ENCODE data around the gene CCDC40.

The CCDC40 gene

DNA sequence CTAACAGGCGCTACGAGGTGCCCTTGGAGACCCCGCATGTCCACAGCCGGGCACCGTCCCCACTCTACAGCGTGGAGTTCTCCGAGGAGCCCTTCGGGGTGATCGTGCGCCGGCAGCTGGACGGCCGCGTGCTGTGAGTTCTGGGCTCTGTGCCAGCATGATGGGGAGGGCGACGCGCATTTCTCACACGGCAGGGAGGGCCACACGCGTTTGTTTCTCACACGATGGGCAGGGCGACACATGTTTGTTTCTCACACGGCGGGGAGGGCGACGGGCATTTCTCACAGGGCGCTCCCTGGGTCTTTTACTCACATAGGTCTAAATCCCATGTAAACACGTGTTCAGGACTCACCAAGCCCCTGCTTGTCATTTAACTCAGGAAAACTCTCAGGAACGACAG lies 69.3 kb downstream of the CCDC40 start:
- DNase-seq = peak; percentile 4

DNA sequence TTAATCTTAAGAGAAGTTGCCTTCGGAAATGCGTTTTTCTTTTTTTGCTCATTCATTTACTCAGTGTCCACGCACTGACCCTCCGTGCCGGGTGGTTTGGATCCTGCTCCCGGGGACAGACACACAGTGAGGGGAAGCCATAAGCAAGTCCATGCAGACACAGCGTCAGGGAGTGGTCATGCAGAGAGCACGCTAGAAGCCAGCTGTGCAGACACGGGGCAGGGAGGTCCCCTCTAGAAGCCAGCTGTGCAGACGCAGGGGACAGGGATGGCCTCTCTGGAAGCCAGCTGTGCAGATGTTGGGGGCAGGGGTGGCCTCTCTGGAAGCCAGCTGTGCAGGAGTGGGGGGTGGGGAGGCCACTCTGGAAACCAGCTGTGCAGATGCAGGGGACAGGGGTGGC lies 69.7 kb downstream of the CCDC40 start:
- no peak for DNase-seq

DNA sequence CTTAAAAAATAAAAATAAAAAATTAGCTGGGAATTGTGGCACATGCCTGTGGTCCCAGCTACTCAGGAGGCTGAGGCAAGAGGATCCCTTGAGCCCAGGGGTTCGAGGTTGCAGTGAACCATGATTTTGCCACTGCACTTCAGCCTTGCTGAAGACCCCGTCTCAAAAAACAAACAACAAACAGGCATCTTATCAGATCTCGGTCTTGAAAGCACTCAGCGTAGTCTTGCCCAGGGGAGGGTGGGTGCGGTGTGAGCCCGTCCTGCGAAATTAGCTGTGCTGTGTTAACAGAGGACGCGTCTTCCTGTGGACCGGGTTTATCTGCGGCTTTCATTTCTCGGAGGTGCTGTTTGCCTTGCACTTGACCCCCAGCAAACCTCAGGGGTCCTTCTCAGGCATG lies 70.3 kb downstream of the CCDC40 start:
- DNase-seq = no peak

DNA sequence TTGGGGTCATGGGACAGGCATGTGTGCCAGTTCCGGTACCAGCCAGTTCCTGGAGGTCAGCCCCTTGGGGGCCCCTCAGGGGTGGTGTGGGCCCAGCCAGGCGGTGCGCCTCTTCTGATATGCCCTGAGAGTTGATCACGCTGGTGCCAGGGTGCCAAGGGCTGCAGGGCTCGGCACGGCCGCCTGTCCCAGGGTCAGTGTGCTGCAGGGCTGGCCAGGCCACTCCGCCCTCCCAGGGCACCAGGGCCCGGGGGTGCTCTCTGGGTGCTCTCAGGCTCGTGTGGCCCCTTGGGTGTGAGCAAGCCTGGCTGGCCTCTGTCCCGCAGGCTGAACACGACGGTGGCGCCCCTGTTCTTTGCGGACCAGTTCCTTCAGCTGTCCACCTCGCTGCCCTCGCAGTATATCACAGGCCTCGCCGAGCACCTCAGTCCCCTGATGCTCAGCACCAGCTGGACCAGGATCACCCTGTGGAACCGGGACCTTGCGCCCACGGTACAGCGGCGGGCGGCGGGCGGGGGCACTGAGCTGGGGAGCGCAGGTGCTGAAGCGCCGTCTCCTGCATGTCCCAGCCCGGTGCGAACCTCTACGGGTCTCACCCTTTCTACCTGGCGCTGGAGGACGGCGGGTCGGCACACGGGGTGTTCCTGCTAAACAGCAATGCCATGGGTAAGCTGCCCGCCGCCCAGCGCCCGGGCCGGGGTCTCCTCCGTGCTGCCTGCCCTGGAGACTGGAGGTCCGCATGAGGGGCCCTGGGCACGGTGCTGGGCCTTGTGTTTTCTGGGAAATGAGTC lies 71.0 kb downstream of the CCDC40 start:
- no peak for DNase-seq

DNA sequence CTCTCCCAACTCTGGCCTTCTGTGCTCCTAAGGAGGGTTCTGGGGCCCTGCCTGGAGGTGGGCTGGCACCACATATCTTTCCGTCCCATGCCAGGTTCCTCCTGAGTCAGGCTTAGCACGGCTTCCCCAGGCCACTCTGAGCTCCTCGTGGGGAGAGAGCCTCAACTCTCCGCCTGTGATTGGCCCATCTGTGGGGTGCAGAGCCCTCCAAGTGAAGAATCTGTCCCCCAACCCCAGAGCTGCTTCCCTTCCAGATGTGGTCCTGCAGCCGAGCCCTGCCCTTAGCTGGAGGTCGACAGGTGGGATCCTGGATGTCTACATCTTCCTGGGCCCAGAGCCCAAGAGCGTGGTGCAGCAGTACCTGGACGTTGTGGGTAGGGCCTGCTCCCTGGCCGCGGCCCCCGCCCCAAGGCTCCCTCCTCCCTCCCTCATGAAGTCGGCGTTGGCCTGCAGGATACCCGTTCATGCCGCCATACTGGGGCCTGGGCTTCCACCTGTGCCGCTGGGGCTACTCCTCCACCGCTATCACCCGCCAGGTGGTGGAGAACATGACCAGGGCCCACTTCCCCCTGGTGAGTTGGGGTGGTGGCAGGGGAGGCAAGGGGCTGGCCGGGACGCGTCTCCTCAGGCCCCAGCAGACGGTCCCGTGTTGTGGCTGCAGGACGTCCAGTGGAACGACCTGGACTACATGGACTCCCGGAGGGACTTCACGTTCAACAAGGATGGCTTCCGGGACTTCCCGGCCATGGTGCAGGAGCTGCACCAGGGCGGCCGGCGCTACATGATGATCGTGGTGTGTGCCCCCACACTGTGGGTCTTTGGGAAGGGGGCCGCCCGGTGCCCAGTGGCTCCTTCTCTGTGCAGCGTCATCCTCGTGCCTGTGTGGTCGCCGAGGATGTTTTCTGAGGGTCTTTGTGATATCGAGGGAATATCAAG lies 71.9 kb downstream of the CCDC40 start:
- DNase-seq = no peak

DNA sequence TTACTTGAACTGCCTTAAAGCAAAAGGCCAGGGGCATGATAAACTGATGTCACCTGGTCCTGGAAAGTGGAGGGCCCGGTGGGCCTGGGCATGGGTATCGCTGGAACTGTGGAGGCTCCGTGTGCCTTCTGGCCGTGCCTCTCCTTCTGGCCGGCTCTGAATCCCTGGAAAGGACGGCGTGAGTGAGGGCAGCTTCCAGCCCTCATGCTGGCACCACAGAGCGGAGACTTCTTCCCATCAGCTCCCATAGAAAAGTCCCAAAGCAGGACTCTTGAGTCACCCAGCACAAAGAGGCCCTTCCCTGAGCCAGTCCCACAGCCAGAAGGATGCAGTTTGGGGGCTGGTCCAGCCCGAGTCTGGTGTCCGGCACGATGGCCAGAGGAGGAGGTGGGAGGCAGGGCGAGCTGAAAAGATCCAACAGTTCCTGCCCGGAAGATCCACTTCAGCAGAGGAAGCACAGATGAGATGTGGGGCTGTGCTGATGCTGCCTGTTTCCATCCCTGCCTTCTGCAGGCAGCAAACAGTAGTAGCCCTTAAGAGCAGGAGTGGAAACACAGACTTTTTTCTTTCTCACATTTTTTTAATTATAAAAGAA lies 72.7 kb downstream of the CCDC40 start:
- no peak for DNase-seq

DNA sequence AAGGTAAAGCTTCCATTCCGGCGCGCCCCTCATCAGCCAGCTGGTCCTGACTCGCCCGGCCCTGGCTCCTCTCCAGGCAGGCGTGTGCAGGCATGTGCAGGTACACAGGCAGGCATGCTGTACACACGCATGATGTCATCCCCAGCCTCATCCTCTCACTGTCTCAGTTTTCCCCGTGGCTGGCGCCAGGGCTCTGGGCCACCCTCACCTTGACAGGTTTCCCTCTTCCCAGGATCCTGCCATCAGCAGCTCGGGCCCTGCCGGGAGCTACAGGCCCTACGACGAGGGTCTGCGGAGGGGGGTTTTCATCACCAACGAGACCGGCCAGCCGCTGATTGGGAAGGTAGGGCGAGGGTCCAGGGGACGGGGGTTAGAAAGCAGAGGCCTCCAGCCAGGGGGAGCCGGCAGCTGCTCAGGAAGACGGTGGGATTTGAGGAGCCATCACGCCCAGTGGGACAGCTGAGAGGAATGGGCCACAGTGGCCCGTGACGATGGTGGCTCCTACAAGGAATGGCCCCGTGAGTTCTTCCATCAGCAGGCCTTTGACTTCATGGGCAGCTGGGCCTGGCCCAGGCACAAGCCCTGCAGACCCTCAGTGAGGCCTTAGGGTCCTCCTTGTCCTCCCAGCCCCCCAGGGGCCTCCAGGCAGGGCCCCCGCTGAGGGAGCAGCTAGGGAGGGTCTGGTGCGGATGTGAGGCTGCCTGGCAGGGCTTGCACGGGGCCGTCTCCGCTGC lies 73.4 kb downstream of the CCDC40 start:
- peak; percentile 91 for DNase-seq

DNA sequence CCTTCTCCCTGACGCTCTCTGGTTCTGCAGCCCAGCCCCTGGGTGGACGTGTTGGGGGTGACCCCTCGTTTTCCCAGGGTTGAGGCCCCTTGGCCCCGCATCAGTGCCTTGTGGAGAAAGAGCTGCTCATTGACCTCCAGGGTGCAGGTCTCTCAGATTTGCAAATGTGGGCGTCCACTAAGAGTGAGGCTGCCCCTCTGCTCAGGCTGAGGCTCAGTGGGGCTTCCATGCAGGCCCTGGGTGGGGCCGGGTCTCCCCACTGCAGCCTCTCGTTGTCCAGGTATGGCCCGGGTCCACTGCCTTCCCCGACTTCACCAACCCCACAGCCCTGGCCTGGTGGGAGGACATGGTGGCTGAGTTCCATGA lies 74.0 kb downstream of the CCDC40 start:
- no peak for DNase-seq

DNA sequence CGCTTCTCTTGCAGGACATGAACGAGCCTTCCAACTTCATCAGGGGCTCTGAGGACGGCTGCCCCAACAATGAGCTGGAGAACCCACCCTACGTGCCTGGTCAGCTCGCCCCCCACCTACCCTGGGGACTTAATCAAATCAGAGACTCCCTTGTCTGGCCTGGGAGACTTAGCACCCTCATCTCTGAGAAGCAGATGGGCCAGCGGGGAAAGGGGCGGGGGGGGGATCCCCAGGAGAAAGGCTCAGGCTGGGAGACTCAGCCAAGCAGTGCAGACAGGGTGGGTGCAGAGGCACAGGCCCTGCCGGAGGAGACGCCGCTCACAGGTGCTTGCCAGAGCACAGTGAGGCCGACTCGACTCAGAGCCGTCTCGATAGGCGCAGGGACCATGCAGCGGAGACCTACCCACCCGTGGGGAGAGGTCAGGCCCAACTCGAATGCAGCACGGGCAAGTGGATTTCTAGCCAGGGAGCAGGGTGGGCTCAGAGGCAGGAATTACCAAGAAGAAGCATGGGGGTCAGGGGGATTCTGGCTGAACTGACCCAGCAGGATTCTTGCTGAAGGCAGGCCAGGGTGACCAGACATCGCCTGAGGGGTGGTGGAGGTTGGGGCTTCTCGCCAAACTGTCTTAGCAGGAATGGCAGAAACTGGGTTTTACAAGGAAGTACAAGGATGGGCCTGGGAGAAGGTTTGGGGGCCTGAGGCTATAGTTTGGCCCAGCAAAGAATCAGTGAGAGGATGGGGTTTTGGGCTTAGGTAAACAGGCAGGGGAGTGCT lies 74.7 kb downstream of the CCDC40 start:
- DNase-seq = no peak

DNA sequence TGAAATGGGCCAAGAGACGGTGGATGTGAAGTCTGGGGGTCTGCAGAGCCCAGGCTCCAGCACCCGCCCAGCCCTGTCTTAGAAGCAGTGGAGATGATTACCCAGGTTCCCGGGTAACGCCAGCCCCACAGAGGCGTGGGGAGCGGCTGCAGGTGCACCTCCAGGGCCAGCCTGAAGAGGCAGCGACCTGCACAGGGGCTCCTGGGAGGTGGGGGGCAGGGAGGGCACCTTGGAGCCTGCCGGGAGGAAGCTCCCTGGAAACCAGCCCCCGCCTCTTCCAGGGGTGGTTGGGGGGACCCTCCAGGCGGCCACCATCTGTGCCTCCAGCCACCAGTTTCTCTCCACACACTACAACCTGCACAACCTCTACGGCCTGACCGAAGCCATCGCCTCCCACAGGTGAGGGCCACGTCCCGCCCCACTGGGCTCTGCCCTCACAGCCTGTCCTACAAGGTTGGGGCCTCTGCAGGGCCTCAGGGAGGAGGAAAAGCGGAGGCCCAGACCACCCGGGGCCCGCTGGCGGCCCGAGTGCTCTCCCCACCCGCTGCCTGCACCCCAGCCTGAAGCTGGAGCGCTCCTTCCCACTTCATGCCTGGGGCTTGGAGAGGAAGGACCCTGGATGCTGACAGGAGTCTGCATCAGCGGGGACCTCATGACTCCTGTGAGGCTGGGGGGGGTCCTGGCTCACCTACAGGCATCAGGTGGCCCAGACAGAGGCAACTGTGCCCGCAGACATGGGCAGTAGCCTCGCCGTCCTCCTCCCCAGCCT lies 75.4 kb downstream of the CCDC40 start:
- no peak for DNase-seq

DNA sequence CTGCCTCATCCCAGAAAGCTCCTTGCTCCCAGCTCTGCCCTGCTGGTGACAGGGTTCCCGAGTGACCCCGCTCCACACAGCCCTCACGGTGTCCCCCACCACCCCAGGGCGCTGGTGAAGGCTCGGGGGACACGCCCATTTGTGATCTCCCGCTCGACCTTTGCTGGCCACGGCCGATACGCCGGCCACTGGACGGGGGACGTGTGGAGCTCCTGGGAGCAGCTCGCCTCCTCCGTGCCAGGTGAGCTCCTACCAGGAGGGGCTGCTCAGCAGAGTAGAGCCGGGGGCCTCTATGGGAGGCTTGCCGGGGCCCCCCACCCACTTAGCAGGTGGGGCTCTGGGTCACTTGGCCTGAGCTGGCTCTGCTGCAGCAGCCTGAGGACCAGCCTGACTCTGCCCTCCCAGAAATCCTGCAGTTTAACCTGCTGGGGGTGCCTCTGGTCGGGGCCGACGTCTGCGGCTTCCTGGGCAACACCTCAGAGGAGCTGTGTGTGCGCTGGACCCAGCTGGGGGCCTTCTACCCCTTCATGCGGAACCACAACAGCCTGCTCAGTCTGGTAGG lies 76.1 kb downstream of the CCDC40 start:
- DNase-seq = no peak

DNA sequence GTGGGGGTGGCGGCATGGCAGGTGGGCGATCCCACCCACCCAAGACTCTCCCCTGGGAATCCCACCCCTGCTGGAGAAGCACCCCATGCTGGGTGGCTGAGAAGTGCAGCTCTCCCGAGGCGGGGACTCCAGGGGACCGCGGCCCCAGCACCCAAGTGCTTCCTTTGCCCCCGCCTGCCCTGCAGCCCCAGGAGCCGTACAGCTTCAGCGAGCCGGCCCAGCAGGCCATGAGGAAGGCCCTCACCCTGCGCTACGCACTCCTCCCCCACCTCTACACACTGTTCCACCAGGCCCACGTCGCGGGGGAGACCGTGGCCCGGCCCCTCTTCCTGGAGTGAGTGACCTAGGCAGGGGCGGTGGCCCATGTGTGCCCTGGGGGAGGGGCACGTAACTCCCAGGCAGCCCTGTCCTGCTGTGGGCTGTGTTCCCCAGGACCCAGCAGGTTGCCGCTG lies 76.6 kb downstream of the CCDC40 start:
- DNase-seq = no peak

DNA sequence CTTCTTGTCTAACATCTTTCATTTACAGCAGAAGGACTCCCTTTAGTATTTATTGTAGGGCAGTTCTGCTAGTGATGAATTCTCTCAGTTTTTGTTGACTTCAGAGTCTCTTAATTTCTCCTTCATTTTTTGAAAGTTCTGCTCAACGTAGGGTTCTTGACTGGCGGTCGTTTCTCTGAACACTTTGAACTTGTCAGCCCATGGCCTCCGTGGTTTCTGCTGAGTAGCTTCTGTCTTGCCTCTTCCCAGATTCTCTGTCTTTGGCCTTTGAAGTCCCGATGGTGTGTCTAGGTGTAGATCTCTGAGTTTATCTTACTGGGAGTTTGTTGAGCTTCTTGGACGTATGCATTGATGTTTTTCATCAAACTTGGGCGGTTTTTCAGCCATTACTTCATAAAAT lies 78.3 kb downstream of the CCDC40 start:
- DNase-seq = no peak

DNA sequence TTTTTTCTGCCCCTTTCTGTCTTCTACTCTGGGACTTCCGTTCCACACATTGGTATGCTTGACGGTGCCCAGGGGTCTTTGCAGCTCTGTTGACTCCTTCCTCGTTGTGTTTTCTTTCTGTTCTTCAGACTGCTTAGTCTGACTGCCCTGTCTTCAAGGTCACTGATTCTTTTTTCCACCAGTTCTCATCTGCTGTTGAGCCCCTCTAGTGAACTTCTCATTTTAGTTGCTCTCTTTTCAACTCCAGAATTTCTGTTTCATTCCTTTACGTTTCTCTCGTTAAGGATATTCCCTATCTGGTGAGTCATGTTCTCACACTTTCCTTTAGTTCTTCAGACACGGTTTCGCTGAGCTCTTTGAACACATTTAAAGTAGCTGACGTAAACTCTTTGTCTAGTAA lies 78.7 kb downstream of the CCDC40 start:
- DNase-seq = no peak

DNA sequence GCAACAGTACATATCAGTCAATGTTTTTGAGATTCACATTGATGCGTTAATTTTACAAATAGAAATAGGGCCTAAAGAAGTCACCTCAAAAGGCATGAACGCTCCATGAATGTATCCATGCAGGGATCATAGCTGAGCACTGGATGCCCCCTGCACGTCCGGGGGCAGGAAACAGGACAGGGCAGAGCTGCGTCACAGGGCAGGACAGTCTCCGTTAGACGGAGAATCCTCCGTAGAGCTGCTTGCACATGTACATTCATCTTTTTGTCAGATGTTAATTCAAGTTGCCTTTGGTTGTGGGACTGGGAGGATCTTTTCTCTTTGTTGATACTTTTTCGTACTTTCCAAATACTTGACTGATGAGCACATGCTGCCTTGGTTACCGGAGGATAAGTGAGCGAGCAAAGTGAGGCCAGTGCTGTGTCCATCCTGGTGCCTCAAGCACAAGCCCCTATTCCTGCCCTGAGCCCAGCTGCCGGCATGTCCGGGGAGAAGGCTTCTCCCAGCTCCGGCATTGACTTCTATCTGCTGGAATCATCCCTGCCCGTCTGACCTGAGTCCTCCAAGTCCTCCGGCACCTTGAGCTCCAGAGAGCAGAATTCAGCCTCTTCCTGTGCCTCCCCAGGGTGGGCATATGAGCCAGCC lies 80.0 kb downstream of the CCDC40 start:
- no peak for DNase-seq

DNA sequence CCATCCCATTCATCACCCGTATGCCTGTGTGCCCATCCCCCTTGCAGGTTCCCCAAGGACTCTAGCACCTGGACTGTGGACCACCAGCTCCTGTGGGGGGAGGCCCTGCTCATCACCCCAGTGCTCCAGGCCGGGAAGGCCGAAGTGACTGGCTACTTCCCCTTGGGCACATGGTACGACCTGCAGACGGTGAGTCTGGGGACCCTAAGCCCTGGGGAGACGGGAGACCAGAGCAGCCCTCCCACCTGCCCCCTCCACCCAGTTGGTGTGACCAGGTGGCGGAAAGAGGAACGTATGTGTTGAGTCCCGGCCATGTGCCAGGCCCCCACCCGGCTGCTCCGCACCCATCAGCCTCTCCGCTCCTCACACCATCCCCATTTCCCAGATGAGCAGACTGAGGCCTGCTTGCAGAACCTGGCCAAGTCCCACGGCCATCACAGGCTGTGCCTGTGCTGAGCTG lies 80.5 kb downstream of the CCDC40 start:
- DNase-seq = no peak

DNA sequence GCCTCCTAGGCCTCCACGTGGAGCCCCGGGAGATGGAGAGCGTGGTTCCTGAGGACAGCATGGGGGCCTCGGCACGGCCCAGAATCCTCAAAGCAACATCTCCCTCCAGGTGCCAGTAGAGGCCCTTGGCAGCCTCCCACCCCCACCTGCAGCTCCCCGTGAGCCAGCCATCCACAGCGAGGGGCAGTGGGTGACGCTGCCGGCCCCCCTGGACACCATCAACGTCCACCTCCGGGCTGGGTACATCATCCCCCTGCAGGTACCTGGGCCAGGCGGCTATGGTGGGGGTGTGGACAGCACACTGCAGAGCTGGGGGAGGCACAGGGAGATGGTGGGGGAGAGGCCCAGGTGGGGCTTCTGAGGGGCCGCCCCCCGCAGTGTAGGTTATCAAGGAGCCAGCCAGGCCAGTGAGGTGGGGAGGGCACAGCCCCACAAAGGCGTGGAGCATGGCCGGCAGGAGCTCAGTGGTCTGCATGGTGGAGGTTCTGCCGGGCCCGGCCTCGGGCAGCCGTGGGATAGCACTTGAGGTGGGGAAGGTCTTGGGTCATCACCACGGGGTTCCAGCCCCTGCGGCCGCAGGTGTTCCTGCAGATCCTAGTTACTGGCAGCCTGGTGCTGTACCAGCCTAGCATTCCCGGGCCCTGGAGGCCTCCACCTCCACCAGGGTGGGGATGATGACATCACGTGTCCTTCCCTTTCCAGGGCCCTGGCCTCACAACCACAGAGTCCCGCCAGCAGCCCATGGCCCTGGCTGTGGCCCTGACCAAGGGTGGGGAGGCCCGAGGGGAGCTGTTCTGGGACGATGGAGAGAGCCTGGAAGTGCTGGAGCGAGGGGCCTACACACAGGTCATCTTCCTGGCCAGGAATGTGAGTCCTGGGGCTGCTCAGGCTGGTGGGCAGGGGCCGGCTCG lies 81.3 kb downstream of the CCDC40 start:
- no peak for DNase-seq

DNA sequence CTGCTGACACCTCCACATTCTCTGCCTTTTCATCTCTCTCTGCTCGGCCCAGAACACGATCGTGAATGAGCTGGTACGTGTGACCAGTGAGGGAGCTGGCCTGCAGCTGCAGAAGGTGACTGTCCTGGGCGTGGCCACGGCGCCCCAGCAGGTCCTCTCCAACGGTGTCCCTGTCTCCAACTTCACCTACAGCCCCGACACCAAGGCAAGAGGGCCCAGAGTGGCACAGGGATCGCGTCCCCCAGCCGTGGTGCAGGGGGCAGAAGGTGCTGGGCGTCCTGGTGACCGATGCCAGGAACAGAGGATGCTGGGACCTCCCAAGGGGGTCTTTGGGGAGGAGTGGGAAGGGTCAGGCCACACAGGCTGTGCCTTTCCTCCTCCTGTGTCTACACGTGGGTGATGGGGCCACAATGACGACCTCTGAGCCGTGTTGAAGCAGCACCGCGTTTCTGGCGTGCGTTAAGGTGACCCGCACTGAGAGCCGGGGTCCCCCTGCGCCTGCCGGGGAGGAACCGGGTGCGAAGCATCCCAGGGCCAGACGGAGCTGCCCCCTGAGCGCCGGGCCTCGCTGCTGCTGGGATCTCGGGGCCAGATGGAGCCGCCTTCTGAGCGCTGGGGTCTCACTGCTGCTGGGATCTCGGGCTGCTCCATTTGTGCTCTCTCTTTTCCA lies 82.3 kb downstream of the CCDC40 start:
- peak; percentile 52 for DNase-seq
